HG03558 (cell line): ENCODE measurements around the gene CXXC5.
"Not testable (repeated sequence)": the region's sequence is repeated elsewhere in the genome, so short reads cannot be mapped to it uniquely, and the experiment has no call there.

Experiments used
- ATAC-seq: cut with Tn5 transposase; IDR thresholded peaks from one replicate; pipeline ENCODE4 v1.9.1; 2021; ENCODE audit warnings: moderate number of reproducible peaks; ENCODE audit not compliant: unreplicated experiment; ENCODE audit errors: extremely low read depth

CXXC5 gene

GRCh38 chr5:139705655-139706587, 57.8 kb downstream of the CXXC5 start:
- no peak for ATAC-seq

- ATAC-seq = no peak
These were observed 59.4 kb downstream of the CXXC5 start for GRCh38 chr5:139707445-139708003.

GRCh38 chr5:139708434-139708861, 60.3 kb downstream of the CXXC5 start:
- no peak for ATAC-seq

- no peak for ATAC-seq
These were observed 60.9 kb downstream of the CXXC5 start for GRCh38 chr5:139708877-139709581.

- ATAC-seq = no peak
These were observed 61.6 kb downstream of the CXXC5 start for GRCh38 chr5:139709582-139710318.

- no peak for ATAC-seq
These were observed 62.3 kb downstream of the CXXC5 start for GRCh38 chr5:139710319-139711066.

GRCh38 chr5:139711067-139711905, 63.1 kb downstream of the CXXC5 start:
- no peak for ATAC-seq

GRCh38 chr5:139711906-139712224, 63.7 kb downstream of the CXXC5 start:
- no peak for ATAC-seq

GRCh38 chr5:139712412-139712811, 64.3 kb downstream of the CXXC5 start:
- no peak for ATAC-seq

- ATAC-seq = not testable (repeated sequence)
These were observed 65.7 kb downstream of the CXXC5 start for GRCh38 chr5:139713898-139714297.

GRCh38 chr5:139717221-139717620, 69.1 kb downstream of the CXXC5 start:
- no peak for ATAC-seq

- not testable (repeated sequence) for ATAC-seq
These were observed 70.3 kb downstream of the CXXC5 start for GRCh38 chr5:139718403-139718802.

- ATAC-seq = not testable (repeated sequence)
These were observed 71.8 kb downstream of the CXXC5 start for GRCh38 chr5:139719970-139720369.

GRCh38 chr5:139723986-139724587, 75.9 kb downstream of the CXXC5 start:
- ATAC-seq = no peak

GRCh38 chr5:139725073-139725830, 77.1 kb downstream of the CXXC5 start:
- ATAC-seq = no peak

- no peak for ATAC-seq
These were observed 78.1 kb downstream of the CXXC5 start for GRCh38 chr5:139726248-139726647.

GRCh38 chr5:139727615-139728014, 79.5 kb downstream of the CXXC5 start:
- ATAC-seq = not testable (repeated sequence)

- no peak for ATAC-seq
These were observed 83.1 kb downstream of the CXXC5 start for GRCh38 chr5:139731281-139731680.
